ENCODE data around the gene TRANK1.

TRANK1 gene

DNA sequence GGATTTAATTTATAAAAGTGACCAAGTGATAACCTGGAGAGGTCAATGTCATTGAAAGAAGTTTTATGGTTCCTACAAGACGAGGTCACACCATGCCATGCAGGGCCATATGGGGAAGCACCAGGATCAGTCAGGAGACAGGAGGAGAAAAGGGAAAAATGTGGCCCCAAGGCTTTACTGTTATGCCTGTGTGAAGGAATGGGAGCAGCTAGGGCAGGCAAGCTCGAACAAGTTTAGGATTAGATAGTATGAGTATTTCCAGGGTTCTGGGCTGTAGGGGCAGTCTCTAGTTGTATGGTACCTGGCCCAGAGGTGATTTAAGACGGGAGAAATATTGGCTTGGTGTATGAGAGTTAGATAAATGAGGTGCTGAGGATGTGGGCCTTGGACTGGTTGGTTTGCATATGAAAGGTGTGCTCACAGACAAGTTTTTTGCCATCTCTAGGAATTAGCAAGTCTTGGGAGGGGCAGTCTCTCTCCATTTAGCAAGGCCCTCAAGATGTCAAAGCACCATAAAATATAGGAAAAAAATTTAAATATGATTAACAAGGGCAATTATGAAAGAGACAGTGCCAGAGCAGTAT is 144.2 kb downstream of the TRANK1 start:
- H3K4me3 ChIP-seq (ENCODE audit: low read length in 2 of 2): no peak overlapping the region
- no peak overlapping the region for H3K9ac ChIP-seq (ENCODE audit: low read length in 2 of 2)
- H3K27ac ChIP-seq (ENCODE audit: low read length): no peak overlapping the region
- H3K4me1 ChIP-seq (ENCODE audit: control insufficient read depth, insufficient read depth, low read length): no peaks in the 10 kb centered on the region
- H3K36me3 ChIP-seq (ENCODE audit: control insufficient read depth in 2 of 2, insufficient read depth in 2 of 2, low read length in 2 of 2): no peaks in the 10 kb centered on the region
- H3K27me3 ChIP-seq (ENCODE audit: control insufficient read depth in 1 of 2, insufficient read depth in 2 of 2, low read length in 2 of 2): no peaks in the 10 kb centered on the region
- H3K9me3 ChIP-seq (ENCODE audit: control insufficient read depth in 2 of 2, low read length in 2 of 2): peaks cover 3 to 11% of the 10 kb centered on the region in 2 donors

- Histone ChIP-seq H3K36me3 (ENCODE audit: control insufficient read depth in 2 of 2, insufficient read depth in 2 of 2, low read length in 2 of 2) (no peaks in the 10 kb centered on the region), H3K4me3 (ENCODE audit: low read length in 2 of 2) (no peak overlapping the region), H3K4me1 (ENCODE audit: control insufficient read depth, insufficient read depth, low read length) (no peaks in the 10 kb centered on the region), H3K27ac (ENCODE audit: low read length) (no peak overlapping the region), H3K9ac (ENCODE audit: low read length in 2 of 2) (no peak overlapping the region), H3K27me3 (ENCODE audit: control insufficient read depth in 1 of 2, insufficient read depth in 2 of 2, low read length in 2 of 2) (no peaks in the 10 kb centered on the region), H3K9me3 (ENCODE audit: control insufficient read depth in 2 of 2, low read length in 2 of 2) (peaks cover 0 to 2% of the 10 kb centered on the region in 2 donors)
Measured at GRCh38 chr3:36796881-36797280, 148.0 kb downstream of the TRANK1 start.

DNA sequence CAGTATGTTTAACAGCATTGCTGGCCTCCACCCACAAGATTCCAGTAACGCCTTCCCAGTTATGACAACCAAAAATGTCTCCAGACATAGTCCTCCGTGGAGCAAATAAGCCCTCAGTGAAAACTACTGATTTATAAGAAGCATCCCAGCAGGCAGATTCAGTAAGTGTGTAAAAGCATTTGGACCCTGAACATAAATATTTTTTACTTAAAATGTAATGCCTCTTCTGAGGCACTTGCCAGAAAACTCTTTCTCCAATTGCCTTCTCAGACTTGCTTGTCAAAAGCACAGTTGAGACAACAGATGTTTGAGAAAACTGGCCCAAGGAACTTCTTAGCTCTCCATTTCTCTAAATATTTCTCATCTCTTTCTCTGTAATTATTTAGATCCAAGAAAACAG is 148.7 kb downstream of the TRANK1 start:
- Histone ChIP-seq H3K27ac (ENCODE audit: low read length) (no peak overlapping the region), H3K4me3 (ENCODE audit: low read length in 2 of 2) (no peak overlapping the region), H3K9ac (ENCODE audit: low read length in 2 of 2) (no peak overlapping the region), H3K4me1 (ENCODE audit: control insufficient read depth, insufficient read depth, low read length) (no peaks in the 10 kb centered on the region), H3K27me3 (ENCODE audit: control insufficient read depth in 1 of 2, insufficient read depth in 2 of 2, low read length in 2 of 2) (no peaks in the 10 kb centered on the region), H3K36me3 (ENCODE audit: control insufficient read depth in 2 of 2, insufficient read depth in 2 of 2, low read length in 2 of 2) (no peaks in the 10 kb centered on the region), H3K9me3 (ENCODE audit: control insufficient read depth in 2 of 2, low read length in 2 of 2) (no peaks in the 10 kb centered on the region)

- Histone ChIP-seq H3K9ac (ENCODE audit: low read length in 2 of 2) (no peak overlapping the region), H3K27ac (ENCODE audit: low read length) (no peak overlapping the region), H3K4me1 (ENCODE audit: control insufficient read depth, insufficient read depth, low read length) (no peaks in the 10 kb centered on the region), H3K27me3 (ENCODE audit: control insufficient read depth in 1 of 2, insufficient read depth in 2 of 2, low read length in 2 of 2) (no peaks in the 10 kb centered on the region), H3K36me3 (ENCODE audit: control insufficient read depth in 2 of 2, insufficient read depth in 2 of 2, low read length in 2 of 2) (no peaks in the 10 kb centered on the region), H3K9me3 (ENCODE audit: control insufficient read depth in 2 of 2, low read length in 2 of 2) (no peaks in the 10 kb centered on the region), H3K4me3 (ENCODE audit: low read length in 2 of 2) (no peak overlapping the region)
Measured at GRCh38 chr3:36795622-36796021, 149.2 kb downstream of the TRANK1 start.

DNA sequence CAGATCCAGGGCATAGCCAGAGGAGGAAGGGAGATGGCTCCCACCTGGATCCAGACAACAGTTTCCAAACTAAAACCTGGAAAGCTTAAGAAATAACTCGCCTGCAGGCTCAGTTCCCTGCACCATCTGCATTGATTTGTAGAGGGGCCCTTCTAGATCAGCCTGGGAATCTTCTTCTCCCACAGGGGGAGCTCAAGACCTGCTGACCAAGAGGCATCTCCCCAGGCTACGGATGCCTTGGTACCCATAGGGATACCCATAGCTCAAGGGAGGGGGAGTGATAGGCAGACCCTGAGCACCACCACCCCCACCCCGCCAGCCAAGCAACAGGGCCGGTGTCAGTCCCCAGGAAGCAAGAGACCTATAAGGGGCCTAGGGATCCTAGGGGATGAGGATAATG is 152.5 kb downstream of the TRANK1 start:
- no peaks in the 10 kb centered on the region for H3K9me3 ChIP-seq (ENCODE audit: control insufficient read depth in 2 of 2, low read length in 2 of 2)
- H3K36me3 ChIP-seq (ENCODE audit: control insufficient read depth in 2 of 2, insufficient read depth in 2 of 2, low read length in 2 of 2): no peaks in the 10 kb centered on the region
- H3K27me3 ChIP-seq (ENCODE audit: control insufficient read depth in 1 of 2, insufficient read depth in 2 of 2, low read length in 2 of 2): no peaks in the 10 kb centered on the region

GRCh38 chr3:36790765-36791164 is 154.1 kb downstream of the TRANK1 start:
- Histone ChIP-seq H3K27ac (ENCODE audit: low read length) (no peak overlapping the region), H3K27me3 (ENCODE audit: control insufficient read depth in 1 of 2, insufficient read depth in 2 of 2, low read length in 2 of 2) (no peaks in the 10 kb centered on the region), H3K4me3 (ENCODE audit: low read length in 2 of 2) (no peak overlapping the region), H3K4me1 (ENCODE audit: control insufficient read depth, insufficient read depth, low read length) (no peaks in the 10 kb centered on the region), H3K36me3 (ENCODE audit: control insufficient read depth in 2 of 2, insufficient read depth in 2 of 2, low read length in 2 of 2) (no peaks in the 10 kb centered on the region), H3K9me3 (ENCODE audit: control insufficient read depth in 2 of 2, low read length in 2 of 2) (no peaks in the 10 kb centered on the region), H3K9ac (ENCODE audit: low read length in 2 of 2) (no peak overlapping the region)

More for the DNA sequence above, 152.5 kb downstream of the TRANK1 start:
- Histone ChIP-seq H3K4me1 (ENCODE audit: control insufficient read depth, insufficient read depth, low read length) (no peaks in the 10 kb centered on the region), H3K27ac (ENCODE audit: low read length) (no peak overlapping the region), H3K9ac (ENCODE audit: low read length in 2 of 2) (no peak overlapping the region), H3K4me3 (ENCODE audit: low read length in 2 of 2) (no peak overlapping the region)

DNA sequence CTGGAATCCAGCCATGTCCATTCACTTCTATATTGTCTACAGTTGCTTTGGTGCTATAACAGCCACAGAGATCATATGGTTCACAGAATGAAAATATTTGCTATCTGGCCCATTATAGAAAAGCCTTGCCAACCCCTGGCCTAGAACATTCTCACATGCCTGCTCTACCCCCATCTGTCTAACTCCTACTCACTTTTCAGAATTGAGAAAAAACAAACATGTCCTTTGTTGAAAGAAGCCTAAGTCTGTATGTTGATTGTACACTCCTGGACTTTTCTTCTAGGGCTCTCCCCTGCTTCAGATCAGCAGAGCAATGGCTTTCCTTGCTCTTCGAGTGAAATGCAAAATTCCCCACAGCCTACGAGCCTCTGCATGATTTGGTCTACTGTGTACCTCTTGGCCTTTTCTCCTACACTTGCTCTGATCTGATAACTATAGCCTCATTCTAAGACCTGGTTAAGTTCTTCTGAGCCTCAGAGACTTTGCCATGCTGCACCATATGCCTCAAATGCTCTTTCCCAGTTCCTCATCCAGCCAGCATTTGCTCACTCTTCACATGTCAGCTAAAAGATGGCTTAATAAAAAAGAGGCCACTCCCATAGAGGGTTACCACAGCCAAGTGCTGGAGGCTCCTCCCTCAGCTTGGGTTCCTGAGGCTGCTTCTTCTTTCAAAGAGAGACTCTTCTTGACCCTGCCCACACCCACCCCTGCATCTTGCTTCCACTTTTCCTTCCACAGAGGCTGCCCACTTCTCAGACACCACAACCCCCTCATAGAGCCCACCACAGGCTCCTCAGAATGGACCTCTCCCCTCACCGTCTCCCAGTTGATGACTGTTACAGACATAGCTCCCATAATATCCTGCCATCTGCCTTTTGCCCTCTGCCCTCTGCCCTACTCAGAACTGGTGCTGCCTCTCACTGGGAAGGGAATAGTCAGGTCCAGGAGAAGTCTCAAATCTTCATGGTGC is 157.6 kb downstream of the TRANK1 start:
- Histone ChIP-seq H3K9me3 (ENCODE audit: control insufficient read depth in 2 of 2, low read length in 2 of 2) (no peaks in the 10 kb centered on the region), H3K4me3 (ENCODE audit: low read length in 2 of 2) (no peak overlapping the region), H3K27me3 (ENCODE audit: control insufficient read depth in 1 of 2, insufficient read depth in 2 of 2, low read length in 2 of 2) (no peaks in the 10 kb centered on the region), H3K9ac (ENCODE audit: low read length in 2 of 2) (no peak overlapping the region), H3K4me1 (ENCODE audit: control insufficient read depth, insufficient read depth, low read length) (no peaks in the 10 kb centered on the region), H3K36me3 (ENCODE audit: control insufficient read depth in 2 of 2, insufficient read depth in 2 of 2, low read length in 2 of 2) (no peaks in the 10 kb centered on the region), H3K27ac (ENCODE audit: low read length) (no peak overlapping the region)

- no peaks in the 10 kb centered on the region for H3K9me3 ChIP-seq (ENCODE audit: control insufficient read depth in 2 of 2, low read length in 2 of 2)
- H3K9ac ChIP-seq (ENCODE audit: low read length in 2 of 2): no peak overlapping the region
- H3K4me1 ChIP-seq (ENCODE audit: control insufficient read depth, insufficient read depth, low read length): no peaks in the 10 kb centered on the region
- H3K27ac ChIP-seq (ENCODE audit: low read length): no peak overlapping the region
- H3K36me3 ChIP-seq (ENCODE audit: control insufficient read depth in 2 of 2, insufficient read depth in 2 of 2, low read length in 2 of 2): no peaks in the 10 kb centered on the region
- no peaks in the 10 kb centered on the region for H3K27me3 ChIP-seq (ENCODE audit: control insufficient read depth in 1 of 2, insufficient read depth in 2 of 2, low read length in 2 of 2)
- H3K4me3 ChIP-seq (ENCODE audit: low read length in 2 of 2): no peak overlapping the region
Measured at GRCh38 chr3:36784138-36784635, 160.7 kb downstream of the TRANK1 start.

- H3K4me3 ChIP-seq (ENCODE audit: low read length in 2 of 2): no peak overlapping the region
- no peaks in the 10 kb centered on the region for H3K9me3 ChIP-seq (ENCODE audit: control insufficient read depth in 2 of 2, low read length in 2 of 2)
- no peaks in the 10 kb centered on the region for H3K36me3 ChIP-seq (ENCODE audit: control insufficient read depth in 2 of 2, insufficient read depth in 2 of 2, low read length in 2 of 2)
- no peaks in the 10 kb centered on the region for H3K4me1 ChIP-seq (ENCODE audit: control insufficient read depth, insufficient read depth, low read length)
- no peak overlapping the region for H3K27ac ChIP-seq (ENCODE audit: low read length)
- no peak overlapping the region for H3K9ac ChIP-seq (ENCODE audit: low read length in 2 of 2)
- H3K27me3 ChIP-seq (ENCODE audit: control insufficient read depth in 1 of 2, insufficient read depth in 2 of 2, low read length in 2 of 2): no peaks in the 10 kb centered on the region
Measured at GRCh38 chr3:36777424-36778218, 167.2 kb downstream of the TRANK1 start.
